ENCODE results near the gene ARF1. TPM values are rescaled to one million over a fixed set of nuclear protein-coding genes. Genes with fewer than 3 reads are reported as not detected.

Gene ARF1
- total RNA-seq, 1 donor, result 339 TPM

DNA sequence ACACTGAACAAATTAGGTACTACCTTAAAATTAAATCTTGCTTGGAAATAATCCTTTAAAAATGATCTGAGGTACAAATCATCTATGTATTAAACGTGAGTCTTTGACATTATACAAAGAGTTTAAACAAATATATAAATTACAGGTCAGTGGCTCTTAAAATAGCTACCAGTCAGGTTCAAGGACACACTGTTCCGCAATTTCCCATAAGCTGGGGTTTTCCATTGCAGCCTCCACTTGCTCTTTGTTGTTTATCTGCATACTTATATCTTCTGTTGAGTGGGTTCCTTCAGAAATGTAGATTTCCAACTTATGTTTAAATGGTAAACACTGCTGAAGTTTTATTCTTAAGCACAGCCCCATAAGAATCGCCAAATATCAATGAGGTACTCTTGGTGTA, 32.3 kb downstream of the ARF1 start:
- DNase-seq (ENCODE audit: low read depth), result no peak
- H3K4me3 ChIP-seq (ENCODE audit: low read depth, low read length), result no peak overlapping the region
- TF ChIP-seq, protein P1, sequence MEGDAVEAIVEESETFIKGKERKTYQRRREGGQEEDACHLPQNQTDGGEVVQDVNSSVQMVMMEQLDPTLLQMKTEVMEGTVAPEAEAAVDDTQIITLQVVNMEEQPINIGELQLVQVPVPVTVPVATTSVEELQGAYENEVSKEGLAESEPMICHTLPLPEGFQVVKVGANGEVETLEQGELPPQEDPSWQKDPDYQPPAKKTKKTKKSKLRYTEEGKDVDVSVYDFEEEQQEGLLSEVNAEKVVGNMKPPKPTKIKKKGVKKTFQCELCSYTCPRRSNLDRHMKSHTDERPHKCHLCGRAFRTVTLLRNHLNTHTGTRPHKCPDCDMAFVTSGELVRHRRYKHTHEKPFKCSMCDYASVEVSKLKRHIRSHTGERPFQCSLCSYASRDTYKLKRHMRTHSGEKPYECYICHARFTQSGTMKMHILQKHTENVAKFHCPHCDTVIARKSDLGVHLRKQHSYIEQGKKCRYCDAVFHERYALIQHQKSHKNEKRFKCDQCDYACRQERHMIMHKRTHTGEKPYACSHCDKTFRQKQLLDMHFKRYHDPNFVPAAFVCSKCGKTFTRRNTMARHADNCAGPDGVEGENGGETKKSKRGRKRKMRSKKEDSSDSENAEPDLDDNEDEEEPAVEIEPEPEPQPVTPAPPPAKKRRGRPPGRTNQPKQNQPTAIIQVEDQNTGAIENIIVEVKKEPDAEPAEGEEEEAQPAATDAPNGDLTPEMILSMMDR (IDR thresholded peaks at IDR 0.05; ENCODE audit: insufficient read depth, low read depth, low read length), result no peak

DNA sequence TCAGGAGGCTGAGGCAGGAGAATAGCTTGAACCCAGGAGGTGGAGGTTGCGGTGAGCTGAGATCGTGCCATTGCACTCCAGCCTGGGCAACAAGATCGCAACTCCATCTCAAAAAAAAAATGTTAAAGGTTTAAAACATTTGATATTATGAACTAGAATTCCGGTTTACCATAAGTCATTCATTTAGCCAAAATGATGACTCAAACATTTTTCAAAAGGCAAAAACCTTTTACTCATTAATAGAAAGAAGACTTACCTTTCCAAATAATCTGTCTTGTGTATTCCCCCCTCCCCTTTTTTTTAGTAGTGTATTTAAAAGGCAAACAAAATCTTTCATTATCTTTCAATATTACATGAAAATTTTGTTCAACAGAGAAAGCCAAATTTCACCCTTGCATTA, 34.8 kb downstream of the ARF1 start:
- DNase-seq (ENCODE audit: low read depth), result no peak
- H3K4me3 ChIP-seq (ENCODE audit: low read depth, low read length), result no peak overlapping the region
- TF ChIP-seq, protein P1 (IDR thresholded peaks at IDR 0.05; ENCODE audit: insufficient read depth, low read depth, low read length), result no peak

DNA sequence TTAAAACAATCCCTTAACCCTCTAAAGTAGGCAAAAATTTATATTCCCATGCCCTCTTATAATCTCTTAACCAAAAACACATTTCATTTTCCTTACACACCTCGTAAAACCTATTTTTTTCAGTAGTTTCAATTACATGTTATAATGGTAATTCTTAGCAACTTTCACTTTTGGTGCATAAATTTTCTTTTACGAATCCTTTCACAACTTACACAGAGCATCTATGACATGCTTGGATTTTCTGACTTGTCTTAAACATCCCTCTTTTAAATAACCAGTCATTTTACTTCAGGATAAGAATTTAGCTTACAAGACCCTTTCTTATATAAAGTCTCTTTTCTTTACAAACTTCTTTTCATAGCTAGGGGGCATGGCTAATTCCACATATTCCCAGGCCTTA, 35.5 kb downstream of the ARF1 start:
- no peak for DNase-seq (ENCODE audit: low read depth)
- H3K4me3 ChIP-seq (ENCODE audit: low read depth, low read length), result no peak overlapping the region
- TF ChIP-seq, protein P1 (IDR thresholded peaks at IDR 0.05; ENCODE audit: insufficient read depth, low read depth, low read length), result no peak

DNA sequence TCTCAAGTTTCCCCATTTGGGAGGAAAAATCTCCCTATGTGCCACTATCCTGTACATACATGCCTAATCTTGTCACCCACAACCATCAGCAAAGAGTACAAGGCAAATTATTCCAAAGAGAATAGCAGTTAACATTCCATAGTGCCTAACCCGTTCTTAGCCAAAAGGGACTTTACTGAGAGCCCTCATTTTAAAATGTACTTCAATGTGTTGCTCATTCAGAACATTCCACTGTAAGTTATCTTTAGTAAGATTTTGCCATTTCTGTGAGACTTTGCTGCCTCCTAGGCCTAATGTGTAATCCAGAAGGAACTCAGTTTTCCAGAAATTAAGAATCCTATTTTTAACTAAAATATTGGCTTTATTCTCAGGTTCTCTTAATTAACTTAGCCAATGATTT, 37.8 kb downstream of the ARF1 start:
- DNase-seq (ENCODE audit: low read depth), result no peak
- TF ChIP-seq, protein P1 (IDR thresholded peaks at IDR 0.05; ENCODE audit: insufficient read depth, low read depth, low read length), result no peak
- no peak overlapping the region for H3K4me3 ChIP-seq (ENCODE audit: low read depth, low read length)

DNA sequence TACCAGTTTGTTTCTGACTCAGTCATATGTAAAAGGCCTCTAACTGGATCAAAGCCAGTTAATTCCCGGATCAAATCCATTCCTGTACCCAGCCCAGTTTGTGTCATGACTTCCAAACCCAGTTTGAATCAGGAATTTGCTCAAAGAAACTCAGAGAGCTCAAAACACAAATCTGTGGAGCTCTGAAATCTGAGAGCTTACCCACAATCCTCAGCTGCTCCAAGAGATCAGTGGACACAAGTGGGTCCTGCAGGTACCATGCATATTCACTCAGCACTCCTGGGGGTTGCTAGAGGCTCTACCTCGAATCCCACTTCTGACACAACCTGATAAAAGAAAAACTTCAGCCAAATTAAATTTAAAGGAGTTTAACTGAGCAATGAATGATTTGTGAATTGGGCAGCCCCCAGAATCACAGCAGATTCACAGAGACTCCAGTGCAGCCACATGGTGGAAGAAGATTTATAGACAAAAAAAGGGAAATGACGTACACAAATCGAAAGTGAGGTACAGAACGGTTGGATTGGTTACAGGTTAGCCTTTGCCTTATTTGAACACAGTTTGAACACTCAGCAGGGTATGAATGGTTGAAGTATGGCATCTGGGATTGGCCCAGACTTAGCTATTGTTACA, 38.5 kb downstream of the ARF1 start:
- H3K4me3 ChIP-seq (ENCODE audit: low read depth, low read length), result no peak overlapping the region
- DNase-seq (ENCODE audit: low read depth), result no peak
- TF ChIP-seq, protein P1 (IDR thresholded peaks at IDR 0.05; ENCODE audit: insufficient read depth, low read depth, low read length), result no peak

DNA sequence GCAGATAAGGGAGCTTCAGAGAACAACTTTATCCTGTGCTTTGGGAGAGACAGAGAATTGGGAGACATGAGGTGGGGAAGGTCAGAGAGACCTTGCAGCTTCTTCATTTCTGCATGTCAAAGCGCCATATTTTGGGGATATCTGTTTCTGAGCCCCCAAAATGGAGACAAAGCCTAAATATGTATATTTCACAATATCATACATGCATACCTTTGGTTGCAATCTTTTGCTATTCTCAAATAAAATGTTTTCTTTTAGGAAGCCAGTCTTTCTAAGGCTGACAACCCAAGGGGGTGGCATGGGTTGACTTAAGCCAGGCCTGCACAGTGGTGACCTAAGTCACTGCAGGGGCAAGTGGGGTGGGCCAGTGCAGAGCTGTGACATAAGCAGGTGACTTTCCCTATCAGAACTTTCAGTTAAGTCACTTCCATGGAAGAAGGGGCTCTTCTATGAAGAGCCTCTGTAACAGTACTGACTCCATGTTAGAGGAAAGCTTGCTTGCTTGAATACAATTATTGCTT, 40.5 kb downstream of the ARF1 start:
- DNase-seq (ENCODE audit: low read depth), result no peak
- TF ChIP-seq, protein P1 (IDR thresholded peaks at IDR 0.05; ENCODE audit: insufficient read depth, low read depth, low read length), result no peak
- H3K4me3 ChIP-seq (ENCODE audit: low read depth, low read length), result no peak overlapping the region

DNA sequence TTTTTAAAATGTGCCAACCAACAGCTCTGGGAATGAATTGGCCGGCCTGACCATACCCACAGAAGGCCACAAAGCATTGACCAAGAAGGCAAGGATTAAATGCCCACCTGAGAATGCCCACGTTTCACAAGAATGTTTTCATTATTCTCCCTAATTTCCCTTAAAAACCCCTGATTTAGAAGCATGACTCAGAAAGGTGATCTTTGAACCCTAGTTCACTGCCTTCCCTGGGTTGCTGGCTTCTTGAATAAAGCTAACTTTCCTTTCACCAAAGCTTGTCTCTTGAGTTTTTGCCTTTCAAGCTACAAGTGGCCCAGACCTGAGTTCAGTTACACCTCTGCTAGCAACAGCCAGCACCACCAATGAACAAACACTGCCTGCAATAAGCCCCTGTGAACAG, 41.0 kb downstream of the ARF1 start:
- TF ChIP-seq, protein P1 (IDR thresholded peaks at IDR 0.05; ENCODE audit: insufficient read depth, low read depth, low read length), result no peak
- H3K4me3 ChIP-seq (ENCODE audit: low read depth, low read length), result no peak overlapping the region
- no peak for DNase-seq (ENCODE audit: low read depth)
